Measurements from ENCODE around the gene CCDC192.
"Not testable (repeated sequence)": the region's sequence is repeated elsewhere in the genome, so short reads cannot be mapped to it uniquely, and the experiment has no call there.

CCDC192 gene

GRCh38 chr5:127686424-127686823 lies 16.8 kb upstream of the CCDC192 start:
- no peaks in the 10 kb centered on the region for H3K4me1 Mint-ChIP-seq
- no peaks in the 10 kb centered on the region for H3K36me3 Mint-ChIP-seq
- peaks cover 1% of the 10 kb centered on the region for H3K27me3 Mint-ChIP-seq

GRCh38 chr5:127694518-127695171 lies 8.5 kb upstream of the CCDC192 start:
- Mint-ChIP-seq H3K4me3 (no peak overlapping the region), H3K4me1 (no peaks in the 10 kb centered on the region), H3K27me3 (peaks cover 2% of the 10 kb centered on the region), H3K27ac (no peak overlapping the region), H3K36me3 (no peaks in the 10 kb centered on the region), H3K9me3 (no peaks in the 10 kb centered on the region)

More at GRCh38 chr5:127686424-127686823, 16.8 kb upstream of the CCDC192 start:
- Mint-ChIP-seq H3K4me3 (no peak overlapping the region), H3K9me3 (no peaks in the 10 kb centered on the region), H3K27ac (no peak overlapping the region)

- H3K36me3 Mint-ChIP-seq, result no peaks in the 10 kb centered on the region
- peaks cover 2% of the 10 kb centered on the region for H3K27me3 Mint-ChIP-seq
- no peak overlapping the region for H3K4me3 Mint-ChIP-seq
- H3K9me3 Mint-ChIP-seq, result no peaks in the 10 kb centered on the region
- no peaks in the 10 kb centered on the region for H3K4me1 Mint-ChIP-seq
- H3K27ac Mint-ChIP-seq, result no peak overlapping the region
Observed at GRCh38 chr5:127695346-127695745, 7.8 kb upstream of the CCDC192 start.

- no peak overlapping the region for H3K4me3 Mint-ChIP-seq
- H3K9me3 Mint-ChIP-seq, result no peaks in the 10 kb centered on the region
- no peaks in the 10 kb centered on the region for H3K4me1 Mint-ChIP-seq
- H3K36me3 Mint-ChIP-seq, result no peaks in the 10 kb centered on the region
- peaks cover 2% of the 10 kb centered on the region for H3K27me3 Mint-ChIP-seq
- no peak overlapping the region for H3K27ac Mint-ChIP-seq
Observed at GRCh38 chr5:127696683-127697082, 6.5 kb upstream of the CCDC192 start.

- H3K4me3 Mint-ChIP-seq, result no peak overlapping the region
- H3K27ac Mint-ChIP-seq, result no peak overlapping the region
- peaks cover 2% of the 10 kb centered on the region for H3K27me3 Mint-ChIP-seq
- no peaks in the 10 kb centered on the region for H3K9me3 Mint-ChIP-seq
- no peaks in the 10 kb centered on the region for H3K36me3 Mint-ChIP-seq
- no peaks in the 10 kb centered on the region for H3K4me1 Mint-ChIP-seq
Observed at GRCh38 chr5:127697894-127698600, 5.1 kb upstream of the CCDC192 start.

- Mint-ChIP-seq H3K27ac (no peak overlapping the region), H3K36me3 (no peaks in the 10 kb centered on the region), H3K9me3 (no peaks in the 10 kb centered on the region), H3K27me3 (peaks cover 4% of the 10 kb centered on the region), H3K4me1 (no peaks in the 10 kb centered on the region), H3K4me3 (no peak overlapping the region)
Observed at GRCh38 chr5:127699416-127699815, 3.8 kb upstream of the CCDC192 start.

- no peaks in the 10 kb centered on the region for H3K36me3 Mint-ChIP-seq
- no peak overlapping the region for H3K27ac Mint-ChIP-seq
- peaks cover 4% of the 10 kb centered on the region for H3K27me3 Mint-ChIP-seq
- H3K9me3 Mint-ChIP-seq, result no peaks in the 10 kb centered on the region
- no peak overlapping the region for H3K4me3 Mint-ChIP-seq
- no peaks in the 10 kb centered on the region for H3K4me1 Mint-ChIP-seq
Observed at GRCh38 chr5:127700237-127700766, 2.9 kb upstream of the CCDC192 start.

- Mint-ChIP-seq H3K36me3 (no peaks in the 10 kb centered on the region), H3K27me3 (peaks cover 6% of the 10 kb centered on the region), H3K4me1 (no peaks in the 10 kb centered on the region), H3K27ac (no peak overlapping the region), H3K4me3 (no peak overlapping the region), H3K9me3 (no peaks in the 10 kb centered on the region)
Observed at GRCh38 chr5:127702434-127702833, 757 bp upstream of the CCDC192 start.

GRCh38 chr5:127705120-127705892 lies 2.1 kb downstream of the CCDC192 start:
- Mint-ChIP-seq H3K27ac (no peak overlapping the region), H3K9me3 (no peaks in the 10 kb centered on the region), H3K27me3 (peaks cover 6% of the 10 kb centered on the region), H3K4me1 (no peaks in the 10 kb centered on the region), H3K4me3 (no peak overlapping the region), H3K36me3 (no peaks in the 10 kb centered on the region)

- Mint-ChIP-seq H3K27ac (no peak overlapping the region), H3K36me3 (no peaks in the 10 kb centered on the region), H3K9me3 (no peaks in the 10 kb centered on the region), H3K27me3 (peaks cover 6% of the 10 kb centered on the region), H3K4me3 (no peak overlapping the region), H3K4me1 (no peaks in the 10 kb centered on the region)
Observed at GRCh38 chr5:127706691-127707090, 3.5 kb downstream of the CCDC192 start.

- no peaks in the 10 kb centered on the region for H3K4me1 Mint-ChIP-seq
- H3K27me3 Mint-ChIP-seq, result peaks cover 8% of the 10 kb centered on the region
- H3K27ac Mint-ChIP-seq, result no peak overlapping the region
- no peaks in the 10 kb centered on the region for H3K9me3 Mint-ChIP-seq
- no peaks in the 10 kb centered on the region for H3K36me3 Mint-ChIP-seq
- H3K4me3 Mint-ChIP-seq, result no peak overlapping the region
Observed at GRCh38 chr5:127707209-127707608, 4.0 kb downstream of the CCDC192 start.

GRCh38 chr5:127713083-127713482 lies 9.9 kb downstream of the CCDC192 start:
- not testable (repeated sequence) for H3K36me3 Mint-ChIP-seq, H3K27ac Mint-ChIP-seq

GRCh38 chr5:127718181-127718580 lies 15.0 kb downstream of the CCDC192 start:
- Mint-ChIP-seq H3K36me3 (peaks cover 2% of the 10 kb centered on the region), H3K4me1 (no peaks in the 10 kb centered on the region), H3K4me3 (no peak overlapping the region), H3K9me3 (peaks cover 8% of the 10 kb centered on the region), H3K27ac (no peak overlapping the region), H3K27me3 (peaks cover 10% of the 10 kb centered on the region)

More at GRCh38 chr5:127713083-127713482, 9.9 kb downstream of the CCDC192 start:
- peaks cover 11% of the 10 kb centered on the region for H3K27me3 Mint-ChIP-seq
- not testable (repeated sequence) for H3K4me1 Mint-ChIP-seq, H3K4me3 Mint-ChIP-seq, H3K9me3 Mint-ChIP-seq

- no peaks in the 10 kb centered on the region for H3K4me1 Mint-ChIP-seq
- H3K9me3 Mint-ChIP-seq, result peaks cover 8% of the 10 kb centered on the region
- H3K4me3 Mint-ChIP-seq, result no peak overlapping the region
- H3K27me3 Mint-ChIP-seq, result no peaks in the 10 kb centered on the region
- no peak overlapping the region for H3K27ac Mint-ChIP-seq
- peaks cover 2% of the 10 kb centered on the region for H3K36me3 Mint-ChIP-seq
Observed at GRCh38 chr5:127723571-127723970, 20.4 kb downstream of the CCDC192 start.

GRCh38 chr5:127725673-127726072 lies 22.5 kb downstream of the CCDC192 start:
- Mint-ChIP-seq H3K4me1 (no peaks in the 10 kb centered on the region), H3K27ac (no peak overlapping the region), H3K9me3 (peaks cover 8% of the 10 kb centered on the region), H3K4me3 (no peak overlapping the region), H3K27me3 (no peaks in the 10 kb centered on the region), H3K36me3 (peaks cover 2% of the 10 kb centered on the region)

GRCh38 chr5:127732963-127733362 lies 29.8 kb downstream of the CCDC192 start:
- Mint-ChIP-seq H3K4me1 (no peaks in the 10 kb centered on the region), H3K4me3 (no peak overlapping the region), H3K27ac (no peak overlapping the region), H3K9me3 (peaks cover 5% of the 10 kb centered on the region), H3K27me3 (no peaks in the 10 kb centered on the region), H3K36me3 (no peaks in the 10 kb centered on the region)

All from activated naive CD4-positive, alpha-beta T cell treated with anti-CD3 and anti-CD28 coated beads, Interleukin-2, amount 50 U/mL, for 24 hours (primary cell).